Activated B cell treated with CpG ODN at 0.5 μM for 24 hours (primary cell): ENCODE results near the gene ALLC. TPM values are rescaled to one million over a fixed set of nuclear protein-coding genes. Genes with fewer than 3 reads are reported as not detected.

ENCODE experiments used
- ATAC-seq: fragments of 200-7000 bp; cut with Tn5 transposase; one replicate; pipeline ENCODE4 v1.10.0; 2021; ENCODE audit warnings: low read depth, mild to moderate bottlenecking, moderate library complexity
- CTCF ChIA-PET: fragments of 350-600 bp; sonication (Branson Sonifier 250); formaldehyde crosslinking; loops from one replicate; lab custom pipeline; 2021; ENCODE audit warnings: antibody characterized with exemption; lab: Charles Lee
- POLR2A ChIA-PET: fragments of 350-600 bp; sonication (Branson Sonifier 250); formaldehyde crosslinking; loops from one replicate; lab custom pipeline; 2021; ENCODE audit warnings: antibody characterized with exemption; lab: Charles Lee
- DNase-seq: peaks from one replicate; pipeline ENCODE4 v3.0.0; 2022
- H3K27ac Mint-ChIP-seq: one replicate; pipeline ENCODE4 v1.8.0; 2020; ENCODE audit warnings: mixed read lengths
- H3K27me3 Mint-ChIP-seq: one replicate; pipeline ENCODE4 v1.8.0; 2021; ENCODE audit warnings: mixed read lengths
- H3K36me3 Mint-ChIP-seq: one replicate; pipeline ENCODE4 v1.8.0; 2021; ENCODE audit warnings: low read depth, mixed read lengths
- H3K4me1 Mint-ChIP-seq: one replicate; pipeline ENCODE4 v1.8.0; 2021; ENCODE audit warnings: mixed read lengths
- H3K4me3 Mint-ChIP-seq: one replicate; pipeline ENCODE4 v1.8.0; 2020; ENCODE audit warnings: mild to moderate bottlenecking, mixed read lengths
- H3K9me3 Mint-ChIP-seq: one replicate; pipeline ENCODE4 v1.8.0; 2020; ENCODE audit warnings: mixed read lengths
- CTCF ChIP-seq: fragments of 200-600 bp; IDR thresholded peaks from one replicate; pipeline ENCODE4 v1.8.0; 2022; ENCODE audit warnings: antibody characterized with exemption, mild to moderate bottlenecking
- intact Hi-C: fragments of 100-400 bp; cut with micrococcal nuclease; formaldehyde crosslinking; loops from one replicate; pipeline ENCODE4 v1.15.1; 2024
- total RNA-seq: library from RNA; stranded (reverse); gene quantifications from 2 replicates; pipeline ENCODE4 v1.2.3, GENCODE V29; 2022

Gene ALLC
- total RNA-seq, 1 donor from 2014 or later = not detected

GRCh38 chr2:3651691-3652648 is 6.0 kb upstream of the ALLC start:
- Mint-ChIP-seq H3K36me3 (no peaks in the 10 kb centered on the region), H3K4me3 (peak overlapping the region; percentile 81), H3K4me1 (peaks cover 18% of the 10 kb centered on the region), H3K9me3 (no peaks in the 10 kb centered on the region), H3K27ac (peak overlapping the region; percentile 78), H3K27me3 (peaks cover 3% of the 10 kb centered on the region)
- DNase-seq (peak; percentile 49), ATAC-seq (peak; percentile 70)
- CTCF ChIA-PET = interaction anchor here (0.5 to 6.1 kb wide), 5 partner anchors 9 to 1869 kb away, joined by 3 to 52 read pairs (median 3); no protein-coding TSS in a partner anchor
- intact Hi-C loops = loop anchor here (1.0 to 5.0 kb wide), 10 partner anchors 77 to 1766 kb away; partner anchors contain the start of genes ADI1, RNASEH1, RPS7 and TRAPPC12
- POLR2A ChIA-PET = interaction anchor here (0.6 to 1.6 kb wide), 7 partner anchors 76 to 1531 kb away, joined by 3 to 11 read pairs (median 5); partner anchors contain the start of genes EIPR1 and RNASEH1
- TF ChIP-seq CTCF = no peak

DNA sequence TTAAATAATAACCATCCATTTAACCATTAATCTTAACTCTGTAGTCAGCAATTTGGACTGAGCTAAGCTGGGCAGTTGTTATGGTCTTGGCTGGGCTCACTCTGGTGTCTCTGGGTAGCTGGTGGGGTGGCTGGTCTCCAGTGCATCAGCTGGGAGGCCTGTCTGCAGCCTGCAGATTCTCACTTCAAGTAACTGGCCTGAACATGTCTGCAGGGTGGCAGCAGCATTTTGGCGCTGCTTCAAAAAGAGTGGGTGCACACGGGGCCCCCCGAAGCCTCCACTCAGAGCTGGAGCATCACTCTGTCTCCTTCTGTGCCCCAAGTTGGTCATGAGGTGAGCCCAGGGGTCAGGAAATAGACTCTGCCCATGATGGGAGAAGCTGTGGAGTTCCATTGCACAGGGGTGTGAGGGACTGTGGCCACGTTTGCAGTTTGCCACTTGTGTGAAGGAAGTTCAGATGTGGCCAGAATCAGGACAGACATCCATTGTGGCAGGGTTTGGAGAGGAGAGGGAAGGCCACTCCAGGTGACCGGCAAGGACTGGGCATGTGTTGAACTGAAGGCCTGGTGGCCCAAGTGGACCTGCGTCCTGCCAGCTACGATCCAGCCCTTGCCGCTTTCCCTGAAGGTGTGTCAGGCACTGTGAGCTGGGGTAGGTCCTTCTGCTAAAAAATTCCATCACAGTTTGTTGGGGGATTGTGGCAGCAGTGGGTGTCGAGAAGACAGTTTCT is 4.9 kb upstream of the ALLC start:
- Mint-ChIP-seq H3K27me3 (peaks cover 3% of the 10 kb centered on the region), H3K9me3 (no peaks in the 10 kb centered on the region), H3K36me3 (no peaks in the 10 kb centered on the region), H3K4me3 (peak overlapping the region; percentile 19), H3K27ac (no peak overlapping the region), H3K4me1 (peaks cover 18% of the 10 kb centered on the region)
- no peak for TF ChIP-seq CTCF
- intact Hi-C loops = loop anchor here (5.0 kb wide), 1 partner anchor 396 kb away; no protein-coding TSS in a partner anchor
- ChIA-PET CTCF (interaction anchor here (0.7 to 6.1 kb wide), 2 partner anchors 228 to 1766 kb away, joined by 3 to 52 read pairs; no protein-coding TSS in a partner anchor), POLR2A (no interaction called here)
- ATAC-seq (no peak), DNase-seq (no peak)

GRCh38 chr2:3654011-3654410 is 4.0 kb upstream of the ALLC start:
- H3K36me3 Mint-ChIP-seq = no peaks in the 10 kb centered on the region
- H3K4me3 Mint-ChIP-seq = no peak overlapping the region
- CTCF ChIA-PET = interaction anchor here (6.1 kb wide), 1 partner anchor 229 kb away, joined by 52 read pairs; no protein-coding TSS in a partner anchor
- intact Hi-C loops = loop anchor here (5.0 kb wide), 1 partner anchor 397 kb away; no protein-coding TSS in a partner anchor
- no peak for TF ChIP-seq CTCF
- DNase-seq = no peak
- ATAC-seq = no peak
- POLR2A ChIA-PET = no interaction called here
- H3K4me1 Mint-ChIP-seq = peaks cover 18% of the 10 kb centered on the region
- peaks cover 3% of the 10 kb centered on the region for H3K27me3 Mint-ChIP-seq
- H3K27ac Mint-ChIP-seq = no peak overlapping the region
- H3K9me3 Mint-ChIP-seq = no peaks in the 10 kb centered on the region

GRCh38 chr2:3654531-3655225 is 3.3 kb upstream of the ALLC start:
- POLR2A ChIA-PET = no interaction called here

More at GRCh38 chr2:3654531-3655225, 3.3 kb upstream of the ALLC start:
- CTCF ChIA-PET = interaction anchor here (6.1 kb wide), 1 partner anchor 230 kb away, joined by 52 read pairs; no protein-coding TSS in a partner anchor
- Mint-ChIP-seq H3K27me3 (peaks cover 3% of the 10 kb centered on the region), H3K36me3 (no peaks in the 10 kb centered on the region), H3K4me1 (peaks cover 21% of the 10 kb centered on the region), H3K4me3 (no peak overlapping the region), H3K9me3 (no peaks in the 10 kb centered on the region), H3K27ac (no peak overlapping the region)
- no peak for TF ChIP-seq CTCF
- intact Hi-C loops = loop anchor here (5.0 kb wide), 1 partner anchor 397 kb away; no protein-coding TSS in a partner anchor
- DNase-seq (no peak), ATAC-seq (no peak)
